K562 (cell line): ENCODE data around the gene PLXNB2. TPM values are rescaled to one million over a fixed set of nuclear protein-coding genes. Genes with fewer than 3 reads are reported as not detected.
A peak's percentile ranks its signal among the peaks of the same experiment; 100 is the strongest.

Experiments used
- ATAC-seq: fragments of 200-7000 bp; cut with Tn5 transposase; 3 replicates; pipeline ENCODE4 v1.9.1; 2020; ENCODE audit warnings: moderate library complexity
- BruUV-seq: library from RNA; stranded (reverse); fragments of 400-500 nt; replicated peaks from 2 replicates; lab custom pipeline; 2021; lab: Mats Ljungman, UMichigan
- CTCF ChIA-PET: fragments of 300-600 bp; formaldehyde crosslinking; extraction: SDS; loops from one replicate; lab custom pipeline; 2021; ENCODE audit warnings: low intra/inter-chr PET ratio; lab: Yijun Ruan, JAX
- POLR2A ChIA-PET: fragments of 300-600, 350-650 bp; sonication (Branson Sonifier 250); formaldehyde crosslinking; extraction: SDS; loops from one replicate; lab custom pipeline; 2021; ENCODE audit warnings: antibody characterized with exemption, inconsistent platforms; lab: Yijun Ruan, JAX
- DNase-seq, 4 experiments: peaks; one replicate each; pipeline versions ENCODE4 v3.0.0 to v3.0.0-alpha.2; 2011 to 2018; ENCODE audit warnings: low spot score in 3 of 4, mixed read lengths in 3 of 4; ENCODE audit errors: extremely low read depth in 1 of 4
- FAIRE-seq: peaks from 2 replicates; lab custom pipeline; 2011; peaks lifted over from hg19 to GRCh38; lab: Jason Lieb, UNC
- H2AFZ ChIP-seq: 2 replicates; pipeline ENCODE4 v1.6.0; 2011; ENCODE audit warnings: low read depth, low read length, control low read depth, inconsistent platforms
- H3K27ac ChIP-seq: fragments of 200-600 bp; 3 replicates; pipeline ENCODE4 v1.8.0; 2011; ENCODE audit warnings: low read depth, mild to moderate bottlenecking, control low read depth, inconsistent platforms, low read length, moderate library complexity, mixed read lengths; ENCODE audit errors: extremely low read depth
- H3K27me3 ChIP-seq, 2 experiments: fragments of 300-600 bp in 1 of 2; 2 replicates in 1 of 2; 3 replicates in 1 of 2; pipeline versions ENCODE4 v1.6.0 to v1.8.0; 2011; ENCODE audit warnings: inconsistent platforms in 2 of 2, low read length in 2 of 2, mild to moderate bottlenecking in 1 of 2, mixed read lengths in 1 of 2, moderate library complexity in 1 of 2; ENCODE audit not compliant: control insufficient read depth in 2 of 2, insufficient read depth in 2 of 2
- H3K36me3 ChIP-seq: fragments of 300-600 bp; 3 replicates; pipeline ENCODE4 v1.8.0; 2011; ENCODE audit warnings: mild to moderate bottlenecking, low read length, inconsistent platforms; ENCODE audit not compliant: control insufficient read depth, insufficient read depth
- H3K4me1 ChIP-seq, 2 experiments: fragments of 200-600 bp in 1 of 2; replicated peaks in 1 of 2; 2 replicates in 1 of 2; 3 replicates in 1 of 2; pipeline versions ENCODE4 v1.5.1 to v1.8.0; 2011; ENCODE audit warnings: inconsistent platforms in 2 of 2, low read length in 2 of 2, mild to moderate bottlenecking in 1 of 2, mixed read lengths in 1 of 2, moderate library complexity in 1 of 2; ENCODE audit not compliant: control insufficient read depth in 2 of 2, insufficient read depth in 2 of 2
- H3K4me2 ChIP-seq: 2 replicates; pipeline ENCODE4 v1.6.1; 2011; ENCODE audit warnings: low read length, control low read depth, inconsistent platforms, mixed read lengths; ENCODE audit not compliant: insufficient read depth
- H3K4me3 ChIP-seq: fragments of 200-600 bp; sonication (generic), shearing (Covaris generic); 2 replicates; pipeline ENCODE4 v1.5.1; 2016; ENCODE audit warnings: control low read depth, inconsistent platforms
- H3K79me2 ChIP-seq: fragments of 200-600 bp; 3 replicates; pipeline ENCODE4 v1.8.0; 2011; ENCODE audit warnings: low read length, inconsistent platforms; ENCODE audit not compliant: control insufficient read depth, insufficient read depth
- H3K9ac ChIP-seq, 2 experiments: 2 replicates each; pipeline versions ENCODE4 v1.6.0 to v1.6.1; 2011; ENCODE audit warnings: low read depth in 2 of 2, low read length in 2 of 2, control low read depth in 1 of 2, inconsistent platforms in 1 of 2, mild to moderate bottlenecking in 1 of 2, mixed read lengths in 1 of 2; ENCODE audit not compliant: insufficient read depth in 1 of 2
- H3K9me1 ChIP-seq: one replicate; pipeline ENCODE4 v1.6.0; 2011; ENCODE audit warnings: inconsistent platforms, mild to moderate bottlenecking, low read length, moderate library complexity; ENCODE audit not compliant: control insufficient read depth, insufficient read depth
- H3K9me3 ChIP-seq: replicated peaks from 2 replicates; pipeline ENCODE4 v1.5.1; 2011; ENCODE audit warnings: low read depth, low read length, inconsistent platforms; ENCODE audit not compliant: control insufficient read depth, insufficient read depth
- H4K20me1 ChIP-seq: replicated peaks from 2 replicates; pipeline ENCODE4 v1.6.1; 2011; ENCODE audit warnings: low read length, inconsistent platforms, mixed read lengths; ENCODE audit not compliant: control insufficient read depth, insufficient read depth
- ADNP ChIP-seq: fragments of 200-800 bp; sonication (Bioruptor generic); IDR thresholded peaks from 2 replicates; pipeline ENCODE4 v1.6.1; 2016; ENCODE audit warnings: missing genetic modification characterization, missing compliant biosample characterization
- ARHGAP35 ChIP-seq: fragments of 450-650 bp; IDR thresholded peaks from 2 replicates; pipeline ENCODE4 v1.6.1; 2018; ENCODE audit not compliant: partially characterized antibody
- CTBP1 ChIP-seq: fragments of 450-650 bp; IDR thresholded peaks from 2 replicates; pipeline ENCODE4 v1.6.1; 2016; ENCODE audit warnings: borderline replicate concordance
- MAFK ChIP-seq: IDR thresholded peaks from 2 replicates; pipeline ENCODE4 v1.6.1; 2011; ENCODE audit warnings: low read length, improper control_type of control experiment
- MCM2 ChIP-seq: fragments of 450-650 bp; IDR thresholded peaks from 2 replicates; pipeline ENCODE4 v1.6.1; 2017; ENCODE audit warnings: low read depth, mild to moderate bottlenecking
- POU5F1 ChIP-seq: fragments of 150-350 bp; IDR thresholded peaks from 2 replicates; pipeline ENCODE4 v1.6.1; 2014; ENCODE audit warnings: borderline replicate concordance, low read length, low read depth, mild to moderate bottlenecking; ENCODE audit not compliant: partially characterized antibody
- RCOR1 ChIP-seq, 2 experiments: IDR thresholded peaks; 2 replicates each; pipeline ENCODE4 v1.6.1; 2012; ENCODE audit warnings: low read depth in 2 of 2, low read length in 2 of 2, borderline replicate concordance in 1 of 2, improper control_type of control experiment in 1 of 2
- SNIP1 ChIP-seq: fragments of 450-650 bp; IDR thresholded peaks from 2 replicates; pipeline ENCODE4 v1.7.1; 2017; ENCODE audit warnings: low read depth, mild to moderate bottlenecking
- WGBS: fragments of 100-300 bp; shearing (Covaris generic); methylation state at CpG from one replicate; pipeline ENCODE4 v1.1.6; 2016; ENCODE audit warnings: low coverage, mixed read lengths; ENCODE audit not compliant: insufficient coverage; ENCODE audit errors: missing lambda C conversion rate; 5-methylcytosine and 5-hydroxymethylcytosine counted together
- in situ Hi-C: fragments of 300-500 bp; cut with MboI; formaldehyde crosslinking; loops from 4 replicates; pipeline ENCODE4 v1.15.0; 2018; ENCODE audit warnings: inconsistent platforms, mixed read lengths
- intact Hi-C: fragments of 100-400 bp; cut with micrococcal nuclease; formaldehyde crosslinking; loops from 2 replicates; pipeline ENCODE4 v1.14.2; 2022
- polyA plus RNA-seq, 8 experiments: library from polyadenylated mRNA; depleted of rRNA in 4 of 8; stranded (reverse) in 5 of 8; unstranded in 3 of 8; fragments of >200 nt; fragmentation: Nextera tagmentation in 2 of 8; fragmentation: Illumina TruSeq in 1 of 8; extraction: Ambion mirVana in 2 of 8; extraction: Trizol in 1 of 8; gene quantifications; 2 replicates each; pipeline versions ENCODE4 v1.2.1 to v1.2.3, GENCODE V29; 2011 to 2014; ENCODE audit warnings: inconsistent platforms in 1 of 8, missing spikeins in 1 of 8
- total RNA-seq, 7 experiments: library from RNA; depleted of rRNA in 6 of 7; stranded (reverse); fragments of >200 nt in 6 of 7; fragmentation: Illumina TruSeq in 2 of 7; extraction: Trizol in 2 of 7; gene quantifications; 2 replicates each; pipeline versions ENCODE4 v1.2.1 to v1.2.3, GENCODE V29; 2011 to 2021; ENCODE audit warnings: low replicate concordance in 1 of 7
- TF ChIP-seq, protein P1 (sequence below): fragments of 250-450 bp; sonication (Bioruptor Pico); IDR thresholded peaks from 2 replicates; pipeline ENCODE4 v1.4.0; 2020; ENCODE audit warnings: mild to moderate bottlenecking, moderate library complexity, borderline replicate concordance
- TF ChIP-seq, protein P2 (sequence below), 2 experiments: IDR thresholded peaks; 2 replicates each; pipeline ENCODE4 v1.6.1; 2012; ENCODE audit warnings: improper control_type of control experiment in 2 of 2, low read depth in 2 of 2, low read length in 2 of 2, borderline replicate concordance in 1 of 2
- TF ChIP-seq, protein P3 (sequence below): fragments of 250-450 bp; sonication (Bioruptor Pico); IDR thresholded peaks from 2 replicates; pipeline ENCODE4 v1.9.0; 2021; ENCODE audit warnings: mild to moderate bottlenecking, inconsistent platforms

The PLXNB2 gene
- total and polyA plus RNA-seq, 9 of the 15 experiments (the other 6 are each of a cell fraction or from before 2014, with no cell fraction given): 0.15 to 45.1 (median 13.6) TPM

DNA sequence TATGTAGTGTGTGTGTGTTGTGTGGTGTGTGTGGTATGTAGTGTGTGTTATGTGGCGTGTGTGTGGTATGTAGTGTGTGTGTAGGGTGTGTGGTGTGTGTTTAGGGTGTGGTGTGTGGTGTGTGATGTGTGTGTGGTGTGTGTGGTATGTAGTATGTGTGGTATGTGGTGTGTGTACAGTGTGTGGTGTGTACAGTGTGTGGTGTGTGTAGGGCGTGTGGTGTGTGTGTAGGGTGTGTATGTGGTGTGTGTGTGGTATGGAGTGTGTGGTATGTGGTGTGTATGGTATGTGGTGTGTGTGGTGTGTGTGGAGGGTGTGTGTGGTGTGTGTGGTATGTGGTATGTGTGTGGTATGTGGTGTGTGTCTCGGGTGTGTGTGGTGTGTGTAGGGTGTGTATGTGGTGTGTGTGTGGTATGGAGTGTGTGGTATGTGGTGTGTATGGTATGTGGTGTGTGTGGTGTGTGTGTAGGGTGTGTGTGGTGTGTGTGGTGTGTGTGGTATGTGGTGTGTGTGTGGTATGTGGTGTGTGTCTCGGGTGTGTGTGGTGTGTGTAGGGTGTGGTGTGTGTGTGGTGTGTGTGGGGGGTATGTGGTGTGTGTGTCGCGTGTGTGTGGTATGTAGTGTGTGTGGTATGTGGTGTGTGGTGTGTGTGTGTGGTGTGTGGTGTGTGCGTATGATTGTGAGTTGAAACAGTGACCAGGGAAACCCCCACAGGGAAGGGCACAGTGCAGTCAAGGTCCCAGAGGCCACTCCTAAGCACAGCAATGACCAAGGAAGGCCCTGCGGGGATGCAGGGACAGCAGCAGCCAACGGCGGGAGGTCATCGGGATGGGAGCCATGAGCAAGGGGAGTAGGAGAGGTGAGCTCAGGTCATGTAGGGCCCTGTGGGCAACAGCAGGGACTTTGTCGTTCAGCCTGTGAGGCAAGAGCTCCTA is 32.8 kb upstream of the PLXNB2 start:
- in situ Hi-C loops: loop anchor here (5.0 kb wide), 1 partner anchor 98 kb away; no protein-coding TSS in a partner anchor
- peak overlapping the region; percentile 50; the same call in 1 of the 3 replicates for H3K27ac ChIP-seq
- peaks cover 5% of the 10 kb centered on the region; the same call in 1 of the 3 replicates for H3K36me3 ChIP-seq
- no peak overlapping the region for H2AFZ ChIP-seq
- 29% methylated on average over 6 of the region's 12 CpGs for WGBS
- H3K4me2 ChIP-seq: no peak overlapping the region
- peaks cover 4% of the 10 kb centered on the region for H3K9me1 ChIP-seq
- peaks cover 45% of the 10 kb centered on the region for H3K79me2 ChIP-seq
- ChIA-PET POLR2A (interaction anchor here (0.7 to 0.8 kb wide), 4 partner anchors 23 to 340 kb away, joined by 3 read pairs; partner anchors contain the start of gene CHKB), CTCF (interaction anchor here (0.9 kb wide), 1 partner anchor 65 kb away, joined by 4 read pairs; no protein-coding TSS in a partner anchor)
- no TSS peak for BruUV-seq
- peak; percentile 86 for FAIRE-seq
- H3K9ac ChIP-seq: peak overlapping the region in 1 of 2 experiments; percentile 17; a peak in 1 of 4 replicates
- peak in 2 of 4 experiments; percentile 7 to 56 for DNase-seq
- intact Hi-C loops: loop anchor here (10.0 kb wide), 1 partner anchor 195 kb away; no protein-coding TSS in a partner anchor
- H3K27me3 ChIP-seq: no peaks in the 10 kb centered on the region
- peaks cover 3 to 47% of the 10 kb centered on the region in 2 experiments; a peak in 4 of 5 replicates for H3K4me1 ChIP-seq
- 0 out of 2 replicates have a peak, but pooled peaks cover 2% of the 10 kb centered on the region for H3K9me3 ChIP-seq
- ATAC-seq: peak; percentile 54
- no peak overlapping the region for H3K4me3 ChIP-seq
- H4K20me1 ChIP-seq: no peaks in the 10 kb centered on the region; the same call in 1 of the 2 replicates
- TF ChIP-seq MAFK: no peak
- peak; percentile 88 for TF ChIP-seq ADNP
- no peak for TF ChIP-seq POU5F1
- TF ChIP-seq, protein P1, sequence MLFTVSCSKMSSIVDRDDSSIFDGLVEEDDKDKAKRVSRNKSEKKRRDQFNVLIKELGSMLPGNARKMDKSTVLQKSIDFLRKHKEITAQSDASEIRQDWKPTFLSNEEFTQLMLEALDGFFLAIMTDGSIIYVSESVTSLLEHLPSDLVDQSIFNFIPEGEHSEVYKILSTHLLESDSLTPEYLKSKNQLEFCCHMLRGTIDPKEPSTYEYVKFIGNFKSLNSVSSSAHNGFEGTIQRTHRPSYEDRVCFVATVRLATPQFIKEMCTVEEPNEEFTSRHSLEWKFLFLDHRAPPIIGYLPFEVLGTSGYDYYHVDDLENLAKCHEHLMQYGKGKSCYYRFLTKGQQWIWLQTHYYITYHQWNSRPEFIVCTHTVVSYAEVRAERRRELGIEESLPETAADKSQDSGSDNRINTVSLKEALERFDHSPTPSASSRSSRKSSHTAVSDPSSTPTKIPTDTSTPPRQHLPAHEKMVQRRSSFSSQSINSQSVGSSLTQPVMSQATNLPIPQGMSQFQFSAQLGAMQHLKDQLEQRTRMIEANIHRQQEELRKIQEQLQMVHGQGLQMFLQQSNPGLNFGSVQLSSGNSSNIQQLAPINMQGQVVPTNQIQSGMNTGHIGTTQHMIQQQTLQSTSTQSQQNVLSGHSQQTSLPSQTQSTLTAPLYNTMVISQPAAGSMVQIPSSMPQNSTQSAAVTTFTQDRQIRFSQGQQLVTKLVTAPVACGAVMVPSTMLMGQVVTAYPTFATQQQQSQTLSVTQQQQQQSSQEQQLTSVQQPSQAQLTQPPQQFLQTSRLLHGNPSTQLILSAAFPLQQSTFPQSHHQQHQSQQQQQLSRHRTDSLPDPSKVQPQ: no peak
- TF ChIP-seq, protein P2, sequence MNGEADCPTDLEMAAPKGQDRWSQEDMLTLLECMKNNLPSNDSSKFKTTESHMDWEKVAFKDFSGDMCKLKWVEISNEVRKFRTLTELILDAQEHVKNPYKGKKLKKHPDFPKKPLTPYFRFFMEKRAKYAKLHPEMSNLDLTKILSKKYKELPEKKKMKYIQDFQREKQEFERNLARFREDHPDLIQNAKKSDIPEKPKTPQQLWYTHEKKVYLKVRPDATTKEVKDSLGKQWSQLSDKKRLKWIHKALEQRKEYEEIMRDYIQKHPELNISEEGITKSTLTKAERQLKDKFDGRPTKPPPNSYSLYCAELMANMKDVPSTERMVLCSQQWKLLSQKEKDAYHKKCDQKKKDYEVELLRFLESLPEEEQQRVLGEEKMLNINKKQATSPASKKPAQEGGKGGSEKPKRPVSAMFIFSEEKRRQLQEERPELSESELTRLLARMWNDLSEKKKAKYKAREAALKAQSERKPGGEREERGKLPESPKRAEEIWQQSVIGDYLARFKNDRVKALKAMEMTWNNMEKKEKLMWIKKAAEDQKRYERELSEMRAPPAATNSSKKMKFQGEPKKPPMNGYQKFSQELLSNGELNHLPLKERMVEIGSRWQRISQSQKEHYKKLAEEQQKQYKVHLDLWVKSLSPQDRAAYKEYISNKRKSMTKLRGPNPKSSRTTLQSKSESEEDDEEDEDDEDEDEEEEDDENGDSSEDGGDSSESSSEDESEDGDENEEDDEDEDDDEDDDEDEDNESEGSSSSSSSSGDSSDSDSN (IDR thresholded peaks at IDR 0.05; ENCODE audit: borderline replicate concordance in 1 of 2, low read depth in 2 of 2, low read length in 2 of 2): 0 out of 4 replicates have a peak, but pooled peaks of 1 of the 2 experiments have one; percentile 35
- no peak for TF ChIP-seq ARHGAP35
- TF ChIP-seq SNIP1: no peak
- TF ChIP-seq, protein P3, sequence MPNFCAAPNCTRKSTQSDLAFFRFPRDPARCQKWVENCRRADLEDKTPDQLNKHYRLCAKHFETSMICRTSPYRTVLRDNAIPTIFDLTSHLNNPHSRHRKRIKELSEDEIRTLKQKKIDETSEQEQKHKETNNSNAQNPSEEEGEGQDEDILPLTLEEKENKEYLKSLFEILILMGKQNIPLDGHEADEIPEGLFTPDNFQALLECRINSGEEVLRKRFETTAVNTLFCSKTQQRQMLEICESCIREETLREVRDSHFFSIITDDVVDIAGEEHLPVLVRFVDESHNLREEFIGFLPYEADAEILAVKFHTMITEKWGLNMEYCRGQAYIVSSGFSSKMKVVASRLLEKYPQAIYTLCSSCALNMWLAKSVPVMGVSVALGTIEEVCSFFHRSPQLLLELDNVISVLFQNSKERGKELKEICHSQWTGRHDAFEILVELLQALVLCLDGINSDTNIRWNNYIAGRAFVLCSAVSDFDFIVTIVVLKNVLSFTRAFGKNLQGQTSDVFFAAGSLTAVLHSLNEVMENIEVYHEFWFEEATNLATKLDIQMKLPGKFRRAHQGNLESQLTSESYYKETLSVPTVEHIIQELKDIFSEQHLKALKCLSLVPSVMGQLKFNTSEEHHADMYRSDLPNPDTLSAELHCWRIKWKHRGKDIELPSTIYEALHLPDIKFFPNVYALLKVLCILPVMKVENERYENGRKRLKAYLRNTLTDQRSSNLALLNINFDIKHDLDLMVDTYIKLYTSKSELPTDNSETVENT (CRISPR knock-in tag): no peak
- TF ChIP-seq RCOR1 (IDR thresholded peaks at IDR 0.05; ENCODE audit: borderline replicate concordance in 1 of 2, low read depth in 2 of 2, low read length in 2 of 2): 0 out of 4 replicates have a peak, but pooled peaks of 1 of the 2 experiments have one; percentile 18
- no peak for TF ChIP-seq MCM2
- TF ChIP-seq CTBP1: 0 out of 2 replicates have a peak, but pooled peaks have one; percentile 45
